Breast epithelium (tissue), 4 donors: ENCODE measurements around the gene LRRK1. TPM values are rescaled to one million over a fixed set of nuclear protein-coding genes. Genes with fewer than 3 reads are reported as not detected.

Experiments used
- DNase-seq, 2 donors: peaks; one replicate each; pipeline ENCODE4 v3.0.0-alpha.2; 2019; ENCODE audit warnings: low spot score in 2 of 2
- H3K27ac ChIP-seq, 2 donors: fragments of 200-600 bp; sonication (generic) in 1 of 2; one replicate each; pipeline ENCODE4 v1.5.1; 2016 to 2019; ENCODE audit warnings: mild to moderate bottlenecking in 1 of 2
- H3K27me3 ChIP-seq, 2 donors: fragments of 200-600 bp; sonication (generic) in 1 of 2; one replicate each; pipeline versions ENCODE4 v1.5.1 to v1.6.0; 2017 to 2019; ENCODE audit warnings: control low read depth in 1 of 2, mild to moderate bottlenecking in 1 of 2
- H3K36me3 ChIP-seq: fragments of 200-600 bp; one replicate; pipeline ENCODE4 v1.5.1; 2019
- H3K4me1 ChIP-seq, 2 donors: fragments of 200-600 bp; sonication (generic); one replicate each; pipeline ENCODE4 v1.5.1; 2016 to 2019; ENCODE audit warnings: control low read depth in 1 of 2
- H3K4me3 ChIP-seq, 3 donors: fragments of 200-600 bp; sonication (generic); 1 replicate in 2 of 3; 2 replicates in 1 of 3; pipeline ENCODE4 v1.5.1; 2016 to 2019; ENCODE audit warnings: mild to moderate bottlenecking in 3 of 3, moderate library complexity in 2 of 3
- H3K9me3 ChIP-seq, 2 donors: fragments of 200-600 bp; sonication (generic) in 1 of 2; one replicate each; pipeline ENCODE4 v1.5.1; 2016 to 2019; ENCODE audit warnings: control low read depth in 1 of 2
- POLR2A ChIP-seq: fragments of 450-650 bp; IDR thresholded peaks from one replicate; pipeline ENCODE4 v1.6.1; 2016; ENCODE audit warnings: antibody characterized with exemption, mild to moderate bottlenecking, moderate library complexity
- POLR2AphosphoS5 ChIP-seq, 3 donors: sonication (generic); formaldehyde crosslinking; IDR thresholded peaks; one replicate each; pipeline ENCODE4 v1.6.1; 2017; ENCODE audit warnings: antibody characterized with exemption in 3 of 3
- intact Hi-C: fragments of 100-400 bp; cut with DNase I; formaldehyde crosslinking; loops from one replicate; pipeline ENCODE4 v1.15.1; 2023; ENCODE audit warnings: low total_unique reads
- total RNA-seq, 3 donors: library from RNA; depleted of rRNA; stranded (reverse); fragments of >200 nt; gene quantifications; one replicate each; pipeline ENCODE4 v1.1.0, GENCODE V29; 2016
- TF ChIP-seq, protein P1 (sequence below), 3 donors: fragments of 450-650 bp; IDR thresholded peaks; one replicate each; pipeline ENCODE4 v1.5.1; 2016 to 2017; ENCODE audit warnings: antibody characterized with exemption in 3 of 3, mild to moderate bottlenecking in 3 of 3, moderate library complexity in 3 of 3

LRRK1 gene
- total RNA-seq, 3 donors from 2014 or later, result 10.1 to 18.7 (median 14.4) TPM

DNA sequence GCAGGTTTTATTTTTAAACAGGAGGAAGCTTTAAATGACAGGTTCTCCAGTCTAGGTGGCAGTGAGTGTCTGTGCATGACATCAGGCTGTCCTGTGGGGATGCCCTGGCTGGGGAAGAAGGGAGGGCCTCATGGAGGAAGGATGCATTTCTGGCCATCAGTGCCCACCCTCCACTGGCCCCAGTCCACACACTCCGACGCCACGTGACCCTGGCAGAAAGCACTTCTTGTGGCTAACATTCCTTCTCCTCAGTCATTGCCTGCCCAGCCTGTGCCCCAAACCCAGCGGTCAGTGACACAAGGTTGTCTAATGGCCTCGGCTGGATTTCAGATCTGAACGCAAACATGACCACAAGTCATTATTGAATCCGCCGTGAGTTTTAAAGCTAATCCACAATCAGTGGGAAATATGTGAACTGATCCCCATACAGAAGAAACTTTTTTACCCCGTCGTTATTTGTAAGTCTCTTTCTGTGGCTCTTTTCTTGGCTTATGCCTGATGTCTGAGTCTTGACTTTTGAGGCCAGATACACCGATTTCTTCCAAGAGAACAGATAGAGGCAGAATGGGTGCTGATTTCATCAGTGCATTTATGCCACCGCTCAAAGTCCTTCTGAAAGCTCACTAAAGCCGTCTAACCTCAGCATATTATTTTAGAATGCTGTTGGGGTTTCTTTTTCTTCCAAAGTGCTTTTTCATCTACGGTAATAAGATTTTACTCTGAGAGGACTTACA lies 17.3 kb upstream of the LRRK1 start:
- Histone ChIP-seq H3K4me1 (peaks cover 10 to 19% of the 10 kb centered on the region in 2 donors), H3K9me3 (no peaks in the 10 kb centered on the region), H3K27me3 (no peaks in the 10 kb centered on the region), H3K36me3 (no peaks in the 10 kb centered on the region), H3K27ac (peak overlapping the region; percentile 95 to 96), H3K4me3 (peak overlapping the region; percentile 17 to 55 (median 25))
- peak in 1 of 2 donors; percentile 55 for DNase-seq
- TF ChIP-seq, protein P1, sequence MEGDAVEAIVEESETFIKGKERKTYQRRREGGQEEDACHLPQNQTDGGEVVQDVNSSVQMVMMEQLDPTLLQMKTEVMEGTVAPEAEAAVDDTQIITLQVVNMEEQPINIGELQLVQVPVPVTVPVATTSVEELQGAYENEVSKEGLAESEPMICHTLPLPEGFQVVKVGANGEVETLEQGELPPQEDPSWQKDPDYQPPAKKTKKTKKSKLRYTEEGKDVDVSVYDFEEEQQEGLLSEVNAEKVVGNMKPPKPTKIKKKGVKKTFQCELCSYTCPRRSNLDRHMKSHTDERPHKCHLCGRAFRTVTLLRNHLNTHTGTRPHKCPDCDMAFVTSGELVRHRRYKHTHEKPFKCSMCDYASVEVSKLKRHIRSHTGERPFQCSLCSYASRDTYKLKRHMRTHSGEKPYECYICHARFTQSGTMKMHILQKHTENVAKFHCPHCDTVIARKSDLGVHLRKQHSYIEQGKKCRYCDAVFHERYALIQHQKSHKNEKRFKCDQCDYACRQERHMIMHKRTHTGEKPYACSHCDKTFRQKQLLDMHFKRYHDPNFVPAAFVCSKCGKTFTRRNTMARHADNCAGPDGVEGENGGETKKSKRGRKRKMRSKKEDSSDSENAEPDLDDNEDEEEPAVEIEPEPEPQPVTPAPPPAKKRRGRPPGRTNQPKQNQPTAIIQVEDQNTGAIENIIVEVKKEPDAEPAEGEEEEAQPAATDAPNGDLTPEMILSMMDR (IDR thresholded peaks at IDR 0.05), result no peak
- TF ChIP-seq POLR2AphosphoS5 (IDR thresholded peaks at IDR 0.05) (peak in 1 of 3 donors; percentile 11), POLR2A (no peak)
- intact Hi-C loops, result no loop called here

DNA sequence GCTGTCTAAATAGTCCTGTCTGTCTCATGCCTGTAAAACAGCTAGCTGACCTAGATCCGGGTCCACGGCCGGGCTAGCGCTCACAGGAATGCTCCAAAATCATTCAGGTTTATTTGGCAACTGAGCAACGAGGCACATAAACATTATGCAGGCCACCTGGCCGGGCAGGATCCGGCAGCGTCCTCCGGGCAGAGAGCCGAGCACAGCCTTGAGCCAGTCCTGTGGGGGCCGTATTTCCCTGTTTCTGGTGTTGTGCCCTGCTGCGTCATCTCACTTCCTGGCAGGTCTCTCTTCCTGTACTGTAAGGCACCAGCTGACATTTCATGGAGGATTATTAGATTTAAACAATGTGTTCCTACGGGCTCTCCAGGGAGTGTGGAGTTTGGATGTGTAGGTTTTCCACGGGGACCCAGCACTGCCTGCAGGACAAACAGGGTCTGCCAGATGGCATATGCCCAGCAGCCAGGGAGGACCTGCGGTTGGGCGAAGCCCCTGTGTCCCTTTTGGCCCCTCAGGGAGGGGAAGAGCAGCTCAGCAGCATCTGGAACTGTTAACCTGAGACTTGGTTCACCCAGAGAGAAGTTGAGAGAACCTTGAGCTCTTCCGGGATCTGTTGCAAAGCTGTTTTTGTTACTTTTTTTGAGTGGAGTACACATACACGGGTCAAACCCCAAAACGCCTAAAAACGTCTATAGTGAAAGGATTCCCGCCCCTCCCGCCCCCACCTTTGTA lies 16.6 kb upstream of the LRRK1 start:
- Histone ChIP-seq H3K4me1 (peaks cover 10 to 19% of the 10 kb centered on the region in 2 donors), H3K27me3 (no peaks in the 10 kb centered on the region), H3K9me3 (no peaks in the 10 kb centered on the region), H3K4me3 (peak overlapping the region; percentile 17 to 55 (median 25)), H3K27ac (peak overlapping the region; percentile 95 to 96), H3K36me3 (no peaks in the 10 kb centered on the region)
- TF ChIP-seq, protein P1 (IDR thresholded peaks at IDR 0.05), result no peak
- TF ChIP-seq POLR2A (no peak), POLR2AphosphoS5 (IDR thresholded peaks at IDR 0.05) (peak; percentile 70 to 89 (median 77))
- DNase-seq, result peak; percentile 93
- intact Hi-C loops, result no loop called here

DNA sequence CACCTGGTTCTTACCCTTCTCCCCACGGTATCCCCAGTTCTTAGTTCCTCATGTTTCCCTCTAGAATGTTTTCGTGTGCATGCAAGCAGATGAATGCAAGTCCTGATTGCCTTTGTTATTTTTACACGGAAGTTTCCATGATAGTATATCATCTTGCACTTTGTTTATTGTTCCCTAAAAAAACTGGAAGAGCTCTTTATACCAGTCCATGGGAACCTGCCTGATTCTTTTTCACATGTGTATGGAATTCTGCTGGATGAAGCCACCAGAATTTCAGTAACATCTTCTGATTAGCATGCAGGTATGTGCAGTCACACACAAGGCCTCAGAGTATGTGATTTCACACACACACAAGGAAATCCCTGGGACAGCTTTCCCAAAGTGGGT lies 16.0 kb upstream of the LRRK1 start:
- H3K4me3 ChIP-seq, result no peak overlapping the region
- intact Hi-C loops, result no loop called here
- H3K9me3 ChIP-seq, result no peaks in the 10 kb centered on the region
- H3K27ac ChIP-seq, result peak overlapping the region; percentile 95 to 96
- DNase-seq, result no peak
- TF ChIP-seq, protein P1 (IDR thresholded peaks at IDR 0.05), result no peak
- no peak for TF ChIP-seq POLR2A
- TF ChIP-seq POLR2AphosphoS5 (IDR thresholded peaks at IDR 0.05), result no peak
- no peaks in the 10 kb centered on the region for H3K27me3 ChIP-seq
- peaks cover 10 to 19% of the 10 kb centered on the region in 2 donors for H3K4me1 ChIP-seq
- no peaks in the 10 kb centered on the region for H3K36me3 ChIP-seq

DNA sequence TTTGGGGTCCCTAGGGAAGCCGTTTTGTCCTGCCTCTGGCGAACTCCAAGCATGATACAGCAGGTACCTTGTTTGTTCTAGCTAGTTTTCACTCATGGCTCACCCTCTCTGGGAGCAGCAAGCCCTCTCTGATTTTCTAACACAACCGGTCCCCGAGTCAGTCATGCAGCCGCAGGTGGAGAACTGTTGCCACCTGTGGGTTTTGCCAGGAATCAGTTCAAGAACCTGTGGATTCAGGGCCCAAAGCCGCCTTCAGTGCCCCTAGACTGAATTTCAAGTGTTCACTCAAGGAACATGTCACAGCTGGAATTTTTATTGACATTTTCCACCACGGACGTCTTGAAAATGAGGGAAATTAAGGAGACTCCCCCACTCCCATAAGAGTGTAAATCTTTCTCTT lies 13.3 kb upstream of the LRRK1 start:
- Histone ChIP-seq H3K36me3 (no peaks in the 10 kb centered on the region), H3K4me3 (no peak overlapping the region), H3K27ac (no peak overlapping the region), H3K27me3 (no peaks in the 10 kb centered on the region), H3K4me1 (peaks cover 10 to 13% of the 10 kb centered on the region in 2 donors), H3K9me3 (no peaks in the 10 kb centered on the region)
- intact Hi-C loops, result no loop called here
- TF ChIP-seq POLR2AphosphoS5 (IDR thresholded peaks at IDR 0.05), result no peak
- TF ChIP-seq, protein P1 (IDR thresholded peaks at IDR 0.05), result no peak
- no peak for TF ChIP-seq POLR2A
- DNase-seq, result no peak

DNA sequence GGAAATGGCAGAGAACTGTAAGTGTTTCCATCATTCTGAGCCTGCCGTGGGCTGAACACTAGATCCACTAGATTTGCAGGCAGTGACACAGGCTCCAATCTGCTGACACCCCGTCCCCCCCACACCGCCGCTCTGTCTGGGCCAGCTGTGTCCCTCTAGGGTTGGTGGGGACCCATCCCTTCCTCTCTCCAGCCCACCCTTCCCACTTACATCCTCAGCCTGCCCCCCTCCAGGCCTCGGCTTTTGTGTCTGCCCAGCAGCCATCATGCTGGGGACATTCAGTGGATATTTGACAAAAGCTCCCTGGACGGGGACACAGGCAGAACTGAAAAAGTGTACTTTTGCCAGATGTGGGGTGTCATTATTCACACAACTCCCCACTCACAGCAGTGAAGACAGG lies 10.7 kb upstream of the LRRK1 start:
- DNase-seq, result no peak
- intact Hi-C loops, result no loop called here
- no peak overlapping the region for H3K27ac ChIP-seq
- no peaks in the 10 kb centered on the region for H3K4me1 ChIP-seq
- TF ChIP-seq, protein P1 (IDR thresholded peaks at IDR 0.05), result no peak
- TF ChIP-seq POLR2A (no peak), POLR2AphosphoS5 (IDR thresholded peaks at IDR 0.05) (no peak)
- no peaks in the 10 kb centered on the region for H3K27me3 ChIP-seq
- no peak overlapping the region for H3K4me3 ChIP-seq
- no peaks in the 10 kb centered on the region for H3K9me3 ChIP-seq
- H3K36me3 ChIP-seq, result no peaks in the 10 kb centered on the region
